Measurements from ENCODE around the gene RSRC2.

DNA sequence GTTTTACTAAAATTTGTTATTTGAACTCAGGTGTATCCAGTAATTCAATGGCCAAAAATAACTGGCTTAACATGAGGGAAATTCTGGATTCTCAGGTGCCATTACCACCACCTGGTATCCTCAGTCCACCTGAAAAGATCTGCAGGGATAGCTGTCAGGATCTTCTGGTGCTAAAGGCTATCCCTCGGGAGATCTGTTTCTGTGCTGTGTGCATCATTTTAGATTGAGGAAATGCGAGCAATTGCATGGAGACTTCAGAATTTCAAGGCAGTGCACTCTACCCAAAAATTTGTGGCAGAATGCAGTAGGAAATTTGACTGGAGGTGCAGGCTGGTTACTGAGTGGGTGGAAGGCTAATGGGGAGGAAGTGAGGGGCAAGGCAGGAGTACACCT, 52.4 kb downstream of the RSRC2 start:
- TF ChIP-seq, protein P1, sequence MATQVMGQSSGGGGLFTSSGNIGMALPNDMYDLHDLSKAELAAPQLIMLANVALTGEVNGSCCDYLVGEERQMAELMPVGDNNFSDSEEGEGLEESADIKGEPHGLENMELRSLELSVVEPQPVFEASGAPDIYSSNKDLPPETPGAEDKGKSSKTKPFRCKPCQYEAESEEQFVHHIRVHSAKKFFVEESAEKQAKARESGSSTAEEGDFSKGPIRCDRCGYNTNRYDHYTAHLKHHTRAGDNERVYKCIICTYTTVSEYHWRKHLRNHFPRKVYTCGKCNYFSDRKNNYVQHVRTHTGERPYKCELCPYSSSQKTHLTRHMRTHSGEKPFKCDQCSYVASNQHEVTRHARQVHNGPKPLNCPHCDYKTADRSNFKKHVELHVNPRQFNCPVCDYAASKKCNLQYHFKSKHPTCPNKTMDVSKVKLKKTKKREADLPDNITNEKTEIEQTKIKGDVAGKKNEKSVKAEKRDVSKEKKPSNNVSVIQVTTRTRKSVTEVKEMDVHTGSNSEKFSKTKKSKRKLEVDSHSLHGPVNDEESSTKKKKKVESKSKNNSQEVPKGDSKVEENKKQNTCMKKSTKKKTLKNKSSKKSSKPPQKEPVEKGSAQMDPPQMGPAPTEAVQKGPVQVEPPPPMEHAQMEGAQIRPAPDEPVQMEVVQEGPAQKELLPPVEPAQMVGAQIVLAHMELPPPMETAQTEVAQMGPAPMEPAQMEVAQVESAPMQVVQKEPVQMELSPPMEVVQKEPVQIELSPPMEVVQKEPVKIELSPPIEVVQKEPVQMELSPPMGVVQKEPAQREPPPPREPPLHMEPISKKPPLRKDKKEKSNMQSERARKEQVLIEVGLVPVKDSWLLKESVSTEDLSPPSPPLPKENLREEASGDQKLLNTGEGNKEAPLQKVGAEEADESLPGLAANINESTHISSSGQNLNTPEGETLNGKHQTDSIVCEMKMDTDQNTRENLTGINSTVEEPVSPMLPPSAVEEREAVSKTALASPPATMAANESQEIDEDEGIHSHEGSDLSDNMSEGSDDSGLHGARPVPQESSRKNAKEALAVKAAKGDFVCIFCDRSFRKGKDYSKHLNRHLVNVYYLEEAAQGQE (IDR thresholded peaks at IDR 0.05; ENCODE audit: insufficient read depth in 1 of 2, low read depth in 2 of 2, low read length in 2 of 2) = no peak
- TF ChIP-seq SIN3A (IDR thresholded peaks at IDR 0.05; ENCODE audit: borderline replicate concordance, insufficient read depth, low read length) = no peak

Measured in PFSK-1 (cell line).